HL-60 (cell line): ENCODE data around the gene IGFBP7.

Experiments
- DNase-seq, 2 experiments: peaks; one replicate each; pipeline ENCODE4 v3.0.0-alpha.2; 2010 to 2020; ENCODE audit warnings: low read depth in 1 of 2, low spot score in 1 of 2
- H3K27ac ChIP-seq: fragments of 250-450 bp; sonication (Bioruptor Pico); replicated peaks from 2 replicates; pipeline ENCODE4 v1.5.1; 2020; ENCODE audit warnings: mild to moderate bottlenecking, moderate library complexity
- H3K27me3 ChIP-seq: fragments of 250-450 bp; sonication (Bioruptor Pico); 2 replicates; pipeline ENCODE4 v1.5.1; 2021; ENCODE audit warnings: mild to moderate bottlenecking, moderate library complexity; ENCODE audit not compliant: insufficient read depth, poor library complexity, severe bottlenecking
- H3K4me3 ChIP-seq: replicated peaks from 2 replicates; pipeline ENCODE4 v1.5.1; 2011; ENCODE audit warnings: mild to moderate bottlenecking, control low read depth, low read length; ENCODE audit not compliant: insufficient read depth
- CTCF ChIP-seq: IDR thresholded peaks from one replicate; pipeline ENCODE4 v1.5.1; 2011; ENCODE audit warnings: low read length, control low read depth, inconsistent platforms; ENCODE audit not compliant: insufficient read depth
- GABPA ChIP-seq: IDR thresholded peaks from 2 replicates; pipeline ENCODE4 v1.6.1; 2012; ENCODE audit warnings: low read depth
- POLR2AphosphoS5 ChIP-seq: IDR thresholded peaks from 2 replicates; pipeline ENCODE4 v1.6.1; 2012; ENCODE audit warnings: low read depth
- REST ChIP-seq: IDR thresholded peaks from 2 replicates; pipeline ENCODE4 v1.6.1; 2012; ENCODE audit warnings: low read depth; ENCODE audit not compliant: insufficient replicate concordance
- SPI1 ChIP-seq: IDR thresholded peaks from 2 replicates; pipeline ENCODE4 v1.6.1; 2012; ENCODE audit warnings: low read depth, mild to moderate bottlenecking, borderline replicate concordance

Gene IGFBP7

GRCh38 chr4:57154191-57154590 lies 44.0 kb upstream of the IGFBP7 start:
- DNase-seq = no peak
- H3K4me3 ChIP-seq = no peak overlapping the region
- no peaks in the 10 kb centered on the region for H3K27me3 ChIP-seq
- no peak overlapping the region for H3K27ac ChIP-seq
- TF ChIP-seq SPI1 = no peak
- TF ChIP-seq REST = no peak
- no peak for TF ChIP-seq POLR2AphosphoS5

GRCh38 chr4:57153207-57153606 lies 43.0 kb upstream of the IGFBP7 start:
- Histone ChIP-seq H3K27me3 (no peaks in the 10 kb centered on the region), H3K27ac (no peak overlapping the region), H3K4me3 (no peak overlapping the region)
- TF ChIP-seq POLR2AphosphoS5 = no peak
- TF ChIP-seq SPI1 = no peak
- DNase-seq = no peak

GRCh38 chr4:57151481-57151880 lies 41.3 kb upstream of the IGFBP7 start:
- no peak overlapping the region for H3K27ac ChIP-seq
- H3K27me3 ChIP-seq = no peaks in the 10 kb centered on the region

GRCh38 chr4:57149833-57150232 lies 39.6 kb upstream of the IGFBP7 start:
- no peak for DNase-seq
- TF ChIP-seq CTCF = no peak
- no peak for TF ChIP-seq SPI1
- no peak for TF ChIP-seq POLR2AphosphoS5
- no peak for TF ChIP-seq GABPA
- no peak for TF ChIP-seq REST
- Histone ChIP-seq H3K27ac (no peak overlapping the region), H3K4me3 (no peak overlapping the region), H3K27me3 (no peaks in the 10 kb centered on the region)

More at GRCh38 chr4:57151481-57151880, 41.3 kb upstream of the IGFBP7 start:
- no peak for DNase-seq
- TF ChIP-seq GABPA = no peak
- no peak for TF ChIP-seq SPI1
- TF ChIP-seq CTCF = no peak
- no peak for TF ChIP-seq POLR2AphosphoS5
- no peak for TF ChIP-seq REST
- no peak overlapping the region for H3K4me3 ChIP-seq
